ENCODE results near the gene TMEM222.
"Not testable (repeated sequence)": the region's sequence is repeated elsewhere in the genome, so short reads cannot be mapped to it uniquely, and the experiment has no call there.

The TMEM222 gene

DNA sequence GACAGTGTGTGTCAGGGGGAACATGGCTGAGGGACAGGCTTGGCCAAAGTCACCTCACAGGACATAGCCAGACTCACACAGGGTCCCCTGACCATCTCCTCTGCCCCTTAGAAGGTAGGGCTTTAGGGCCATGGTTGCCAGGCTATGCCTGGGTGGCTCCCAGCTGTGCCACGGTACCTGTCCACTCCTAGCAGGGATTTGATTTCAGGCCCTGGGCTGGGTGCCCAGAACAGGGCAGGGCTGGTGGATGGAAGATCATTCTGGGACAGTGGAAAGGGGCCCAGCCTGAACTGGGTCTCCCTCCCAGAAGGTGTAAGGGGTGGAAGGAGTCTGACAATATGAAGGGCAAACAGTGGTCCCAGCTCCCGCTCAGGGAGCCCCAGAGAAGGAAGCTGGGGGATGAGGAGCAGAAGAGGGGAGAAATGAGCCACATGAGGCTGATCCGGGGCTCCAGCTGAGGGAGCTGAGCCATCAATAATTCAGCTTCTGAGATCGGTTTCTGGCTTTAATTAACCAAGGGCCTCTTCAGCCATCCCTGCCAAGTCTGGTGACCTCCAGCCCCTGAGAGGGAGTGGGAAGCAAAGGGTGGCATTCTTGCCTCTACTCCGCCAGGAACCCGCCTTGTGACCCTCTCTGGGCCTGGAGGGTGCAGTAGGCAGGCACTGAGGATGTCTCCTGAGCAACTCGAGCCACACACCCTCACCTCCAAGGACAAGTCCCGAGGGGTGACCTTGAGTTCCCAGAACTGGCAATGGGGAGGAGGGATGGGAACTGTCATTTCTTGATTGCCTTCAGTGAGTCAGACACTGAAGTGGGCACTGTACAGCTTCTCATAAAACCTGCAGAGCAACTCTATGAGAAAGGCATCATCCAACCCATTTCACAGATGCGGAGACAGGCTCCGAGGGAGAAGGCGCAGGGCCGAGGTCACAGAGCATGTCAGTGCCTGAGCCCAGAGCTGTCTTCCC, 59.1 kb downstream of the TMEM222 start:
- DNase-seq, result no peak

DNA sequence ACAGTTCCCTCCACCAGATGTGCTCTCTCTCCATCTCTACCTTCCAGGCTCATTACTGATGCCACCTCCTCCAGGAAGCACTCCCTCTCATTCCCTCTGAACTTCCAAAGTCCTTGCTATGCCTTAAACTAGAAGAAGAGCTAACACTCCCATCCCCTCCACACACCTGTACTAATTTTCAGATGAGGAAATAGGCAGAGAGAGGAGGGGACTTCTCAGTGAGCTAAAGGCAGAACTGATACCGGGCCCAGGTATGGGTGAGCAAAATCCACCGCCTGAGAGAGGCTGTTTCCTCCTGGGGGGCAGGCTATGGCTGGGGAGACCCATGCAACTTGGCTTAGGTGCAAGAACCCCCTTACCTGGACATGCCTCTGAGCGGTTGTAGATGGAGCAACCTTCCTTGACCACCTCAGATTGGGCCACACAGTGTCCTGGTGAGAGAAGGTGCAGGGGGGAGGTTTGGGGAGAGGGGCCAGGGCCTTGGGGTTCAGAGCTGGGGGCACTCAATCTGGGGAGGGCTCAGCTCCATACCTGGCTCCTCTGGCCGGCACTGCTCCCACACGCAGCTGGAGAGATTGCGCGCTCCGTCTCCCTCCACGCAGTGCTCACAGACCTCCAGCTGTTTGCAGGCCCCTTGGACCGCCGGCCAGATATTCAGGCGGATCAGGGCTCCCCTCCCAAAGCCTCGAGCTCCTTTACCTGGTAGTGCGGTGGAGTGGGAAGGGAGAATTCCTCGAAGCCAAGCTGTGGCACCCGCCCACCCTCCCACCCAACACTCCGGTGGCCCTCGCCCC, 60.2 kb downstream of the TMEM222 start:
- no peak for DNase-seq

DNA sequence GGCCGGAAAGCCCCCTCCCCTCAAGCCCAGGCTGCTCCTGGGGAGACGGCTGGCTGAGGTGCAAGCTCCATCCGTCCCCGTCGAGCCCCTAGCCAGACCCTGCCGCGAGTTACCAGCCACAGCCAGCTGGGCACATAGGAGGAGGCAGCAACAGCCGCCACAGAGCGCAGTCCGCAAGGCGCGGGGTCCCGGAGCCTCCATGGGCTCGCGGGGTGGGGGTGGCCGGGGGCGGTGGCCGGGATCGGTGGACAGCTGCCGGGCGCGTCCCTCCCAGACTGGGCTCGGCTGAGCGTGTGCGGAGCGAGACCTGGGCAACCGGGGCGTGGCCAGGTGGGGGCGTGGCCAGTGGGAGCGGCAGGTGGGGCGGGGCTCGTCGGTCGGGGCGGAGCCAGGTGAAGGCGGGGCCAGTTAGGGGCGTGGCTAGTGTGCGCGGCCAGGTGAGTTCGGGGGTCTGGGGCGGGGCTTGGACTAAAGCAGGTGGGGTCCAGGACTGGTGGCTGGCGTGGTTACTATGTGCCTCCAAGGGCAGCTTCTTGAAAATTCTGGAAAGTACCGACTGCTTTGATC, 61.2 kb downstream of the TMEM222 start, which contains the start of gene CD164L2:
Gene CD164L2, minus strand, starts transcription at position 295 of the 567 bp plus-strand sequence. Its CDS starts 94 bp downstream, at position 201.
- DNase-seq, result peak in 5 of 6 experiments; percentile 31 to 44 (median 41)

DNA sequence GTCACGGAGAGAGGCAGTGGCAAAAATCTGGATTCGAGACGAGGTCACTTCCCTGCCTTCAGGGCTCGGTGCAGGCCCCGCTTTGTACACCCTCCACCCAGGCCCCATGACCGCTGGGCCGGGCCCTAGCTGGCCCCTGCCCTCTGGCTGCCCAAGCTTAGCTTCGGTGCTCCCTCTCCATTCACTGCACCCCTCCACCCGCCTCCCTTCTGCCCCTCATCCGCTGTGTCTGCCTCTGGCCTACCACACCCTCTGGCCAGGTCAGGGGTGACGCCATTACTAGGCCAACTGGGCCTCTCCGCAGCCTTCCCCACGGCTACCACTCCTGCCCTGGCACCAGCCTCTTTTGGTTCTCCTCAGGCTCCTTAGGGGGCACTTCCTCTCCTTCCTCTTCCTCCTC, 61.7 kb downstream of the TMEM222 start:
- DNase-seq, result no peak

DNA sequence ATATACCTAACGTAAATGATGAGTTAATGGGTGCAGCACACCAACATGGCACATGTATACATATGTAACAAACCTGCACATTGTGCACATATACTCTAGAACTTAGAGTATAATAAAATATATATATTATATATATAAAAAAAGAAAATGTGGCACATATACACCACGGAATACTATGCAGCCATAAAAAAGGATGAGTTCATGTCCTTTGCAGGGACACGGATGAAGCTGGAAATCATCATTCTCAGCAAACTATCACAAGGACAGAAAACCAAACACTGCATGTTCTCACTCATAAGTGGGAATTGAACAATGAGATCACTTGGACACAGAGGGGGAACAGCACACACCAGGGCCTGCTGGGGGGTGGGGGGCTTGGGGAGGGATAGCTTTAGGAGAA, 62.8 kb downstream of the TMEM222 start:
- DNase-seq, result not testable (repeated sequence)

Measured in stimulated activated naive CD4-positive, alpha-beta T cell (primary cell).